ENCODE measurements around the gene EHD1. TPM values are rescaled to one million over a fixed set of nuclear protein-coding genes. Genes with fewer than 3 reads are reported as not detected.
A peak's percentile ranks its signal among the peaks of the same experiment; 100 is the strongest.

EHD1 gene
- total RNA-seq, 1 donor from 2014 or later, result 28.2 TPM

DNA sequence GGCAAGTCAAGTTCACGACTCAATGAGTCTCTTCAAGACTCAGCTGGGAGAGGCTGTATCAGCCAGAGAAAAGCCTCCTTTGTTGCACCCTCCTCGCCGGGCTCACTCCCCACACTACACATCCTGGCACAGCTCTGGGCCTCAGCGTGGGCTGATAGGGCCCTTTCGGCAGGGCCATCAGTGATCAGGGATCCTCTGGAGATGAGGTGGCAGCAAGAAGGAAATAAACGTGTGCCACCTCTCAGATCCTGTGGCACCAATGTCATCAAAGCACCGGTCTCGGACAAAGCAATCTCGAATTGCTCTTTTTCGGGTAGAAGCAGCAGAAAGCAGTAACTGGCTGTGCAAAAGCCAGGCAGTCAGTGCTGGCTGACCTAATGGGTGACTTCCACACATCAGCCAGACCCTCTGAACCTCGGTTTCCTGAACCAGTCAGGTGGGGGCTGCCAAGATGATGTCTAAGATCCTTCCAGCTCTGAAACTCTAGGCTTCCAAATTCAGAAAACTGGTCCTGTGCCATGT, 2.1 kb downstream of the EHD1 start:
- Histone ChIP-seq H3K27ac (ENCODE audit: low read depth, low read length) (peak overlapping the region; percentile 69), H3K4me1 (ENCODE audit: control insufficient read depth in 3 of 3, insufficient read depth in 3 of 3, low read length in 3 of 3) (peaks cover 67 to 79% (median 76%) of the 10 kb centered on the region in 3 donors), H3K9me3 (ENCODE audit: control insufficient read depth in 3 of 3, low read length in 3 of 3) (no peaks in the 10 kb centered on the region), H3K9ac (ENCODE audit: low read depth in 1 of 3, low read length in 3 of 3) (peak overlapping the region; percentile 87 to 98 (median 93)), H3K4me3 (ENCODE audit: low read length in 3 of 3) (peak overlapping the region; percentile 93 to 99 (median 97)), H3K27me3 (ENCODE audit: control insufficient read depth in 3 of 3, insufficient read depth in 3 of 3, low read length in 3 of 3) (no peaks in the 10 kb centered on the region), H3K36me3 (ENCODE audit: control insufficient read depth in 3 of 3, insufficient read depth in 3 of 3, low read length in 3 of 3) (peaks cover 17 to 22% (median 19%) of the 10 kb centered on the region in 3 donors)

- no peaks in the 10 kb centered on the region for H3K27me3 ChIP-seq (ENCODE audit: control insufficient read depth in 3 of 3, insufficient read depth in 3 of 3, low read length in 3 of 3)
- peaks cover 17 to 22% (median 19%) of the 10 kb centered on the region in 3 donors for H3K36me3 ChIP-seq (ENCODE audit: control insufficient read depth in 3 of 3, insufficient read depth in 3 of 3, low read length in 3 of 3)
- H3K4me1 ChIP-seq (ENCODE audit: control insufficient read depth in 3 of 3, insufficient read depth in 3 of 3, low read length in 3 of 3), result peaks cover 72 to 84% (median 76%) of the 10 kb centered on the region in 3 donors
- H3K9ac ChIP-seq (ENCODE audit: low read depth in 1 of 3, low read length in 3 of 3), result peak overlapping the region; percentile 87 to 98 (median 93)
- peak overlapping the region; percentile 93 to 99 (median 97) for H3K4me3 ChIP-seq (ENCODE audit: low read length in 3 of 3)
- peak overlapping the region; percentile 69 for H3K27ac ChIP-seq (ENCODE audit: low read depth, low read length)
- H3K9me3 ChIP-seq (ENCODE audit: control insufficient read depth in 3 of 3, low read length in 3 of 3), result no peaks in the 10 kb centered on the region
These were observed 2.8 kb downstream of the EHD1 start for GRCh38 chr11:64875369-64876228.

DNA sequence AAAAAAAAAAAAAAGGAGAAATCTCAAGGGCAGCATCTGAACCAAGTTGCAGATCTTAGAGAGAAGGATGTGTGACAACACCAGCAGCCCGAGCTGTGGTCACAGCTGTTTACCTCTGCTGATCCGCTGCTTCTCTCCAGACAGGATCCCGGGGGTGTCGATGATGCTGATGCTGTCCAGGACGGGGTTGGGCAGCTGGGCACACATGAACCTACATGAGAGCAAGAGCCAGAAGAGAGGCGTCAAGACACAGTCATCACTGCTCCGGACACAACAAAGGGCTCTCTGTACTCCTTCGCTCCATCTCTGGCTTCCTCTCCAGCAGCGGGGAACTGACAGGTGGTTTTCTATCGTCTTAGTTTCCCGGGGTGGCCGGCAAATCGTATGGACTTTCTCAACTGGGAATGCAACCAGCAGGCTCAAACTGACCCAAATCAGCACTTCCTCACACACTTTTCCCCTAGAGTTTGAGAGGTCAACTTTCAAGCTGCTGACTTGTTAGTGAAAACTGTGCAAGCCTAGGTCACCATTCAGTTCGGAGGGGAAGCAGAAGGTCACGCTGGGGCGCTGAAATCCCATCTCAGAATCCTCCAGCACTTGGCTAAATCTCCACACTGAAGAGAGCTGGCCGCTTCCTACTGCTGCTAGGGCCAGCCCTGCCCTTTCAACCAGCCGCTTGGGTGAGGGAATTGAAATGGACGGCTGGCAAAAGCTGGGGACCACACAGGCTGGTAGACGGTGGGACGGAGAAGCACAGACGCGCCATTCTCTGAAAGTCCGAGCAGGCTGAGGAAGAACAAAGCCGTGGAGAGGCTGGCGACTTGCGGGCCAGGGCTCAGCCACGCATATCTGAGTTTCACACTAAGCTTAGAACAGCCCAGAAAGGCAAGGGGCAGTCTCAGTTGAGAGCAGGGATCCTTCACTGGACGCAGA, 3.8 kb downstream of the EHD1 start:
- H3K4me1 ChIP-seq (ENCODE audit: control insufficient read depth in 3 of 3, insufficient read depth in 3 of 3, low read length in 3 of 3), result peaks cover 74 to 87% (median 81%) of the 10 kb centered on the region in 3 donors
- no peaks in the 10 kb centered on the region for H3K27me3 ChIP-seq (ENCODE audit: control insufficient read depth in 3 of 3, insufficient read depth in 3 of 3, low read length in 3 of 3)
- H3K9me3 ChIP-seq (ENCODE audit: control insufficient read depth in 3 of 3, low read length in 3 of 3), result no peaks in the 10 kb centered on the region
- peaks cover 17 to 22% (median 19%) of the 10 kb centered on the region in 3 donors for H3K36me3 ChIP-seq (ENCODE audit: control insufficient read depth in 3 of 3, insufficient read depth in 3 of 3, low read length in 3 of 3)
- peak overlapping the region in 2 of 3 donors; percentile 27 to 57 for H3K9ac ChIP-seq (ENCODE audit: low read depth in 1 of 3, low read length in 3 of 3)
- H3K4me3 ChIP-seq (ENCODE audit: low read length in 3 of 3), result peak overlapping the region; percentile 3 to 45 (median 4)
- H3K27ac ChIP-seq (ENCODE audit: low read depth, low read length), result peak overlapping the region; percentile 69

GRCh38 chr11:64872790-64873488, 5.5 kb downstream of the EHD1 start:
- Histone ChIP-seq H3K4me1 (ENCODE audit: control insufficient read depth in 3 of 3, insufficient read depth in 3 of 3, low read length in 3 of 3) (peaks cover 83 to 92% (median 87%) of the 10 kb centered on the region in 3 donors), H3K4me3 (ENCODE audit: low read length in 3 of 3) (no peak overlapping the region), H3K9me3 (ENCODE audit: control insufficient read depth in 3 of 3, low read length in 3 of 3) (no peaks in the 10 kb centered on the region), H3K27ac (ENCODE audit: low read depth, low read length) (no peak overlapping the region), H3K36me3 (ENCODE audit: control insufficient read depth in 3 of 3, insufficient read depth in 3 of 3, low read length in 3 of 3) (peaks cover 17 to 22% (median 19%) of the 10 kb centered on the region in 3 donors), H3K9ac (ENCODE audit: low read depth in 1 of 3, low read length in 3 of 3) (peak overlapping the region in 1 of 3 donors; percentile 45), H3K27me3 (ENCODE audit: control insufficient read depth in 3 of 3, insufficient read depth in 3 of 3, low read length in 3 of 3) (no peaks in the 10 kb centered on the region)

DNA sequence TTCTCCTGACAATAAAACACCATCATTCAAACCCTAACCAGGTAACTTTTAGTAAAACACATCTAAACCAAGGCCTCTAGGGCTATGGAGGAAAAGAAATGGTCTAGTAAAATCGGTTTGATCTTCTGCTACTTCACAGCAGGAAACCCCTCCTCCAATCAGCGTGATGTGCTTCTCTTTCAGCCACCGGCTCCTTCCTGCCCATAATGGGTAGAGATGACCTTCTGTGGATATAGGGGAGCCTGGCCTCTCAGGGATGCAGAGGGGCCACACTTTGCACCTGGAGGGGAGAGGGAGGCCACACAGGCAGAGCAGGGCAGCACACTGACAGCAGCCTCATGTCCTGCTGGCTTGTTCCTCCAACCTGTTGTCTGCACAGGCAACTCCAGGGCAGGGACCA, 6.9 kb downstream of the EHD1 start:
- Histone ChIP-seq H3K4me3 (ENCODE audit: low read length in 3 of 3) (peak overlapping the region in 1 of 3 donors; percentile 49), H3K27ac (ENCODE audit: low read depth, low read length) (peak overlapping the region; percentile 89), H3K9ac (ENCODE audit: low read depth in 1 of 3, low read length in 3 of 3) (peak overlapping the region; percentile 46 to 72 (median 63)), H3K9me3 (ENCODE audit: control insufficient read depth in 3 of 3, low read length in 3 of 3) (no peaks in the 10 kb centered on the region), H3K36me3 (ENCODE audit: control insufficient read depth in 3 of 3, insufficient read depth in 3 of 3, low read length in 3 of 3) (peaks cover 17 to 22% (median 21%) of the 10 kb centered on the region in 3 donors), H3K27me3 (ENCODE audit: control insufficient read depth in 3 of 3, insufficient read depth in 3 of 3, low read length in 3 of 3) (no peaks in the 10 kb centered on the region), H3K4me1 (ENCODE audit: control insufficient read depth in 3 of 3, insufficient read depth in 3 of 3, low read length in 3 of 3) (peaks cover 77 to 82% (median 80%) of the 10 kb centered on the region in 3 donors)

- H3K9ac ChIP-seq (ENCODE audit: low read depth in 1 of 3, low read length in 3 of 3), result peak overlapping the region; percentile 63 to 72 (median 65)
- H3K27ac ChIP-seq (ENCODE audit: low read depth, low read length), result peak overlapping the region; percentile 89
- no peaks in the 10 kb centered on the region for H3K9me3 ChIP-seq (ENCODE audit: control insufficient read depth in 3 of 3, low read length in 3 of 3)
- H3K4me3 ChIP-seq (ENCODE audit: low read length in 3 of 3), result peak overlapping the region; percentile 20 to 56 (median 46)
- H3K27me3 ChIP-seq (ENCODE audit: control insufficient read depth in 3 of 3, insufficient read depth in 3 of 3, low read length in 3 of 3), result no peaks in the 10 kb centered on the region
- H3K36me3 ChIP-seq (ENCODE audit: control insufficient read depth in 3 of 3, insufficient read depth in 3 of 3, low read length in 3 of 3), result peaks cover 17 to 22% (median 21%) of the 10 kb centered on the region in 3 donors
- H3K4me1 ChIP-seq (ENCODE audit: control insufficient read depth in 3 of 3, insufficient read depth in 3 of 3, low read length in 3 of 3), result peaks cover 76 to 81% (median 78%) of the 10 kb centered on the region in 3 donors
These were observed 7.4 kb downstream of the EHD1 start for GRCh38 chr11:64870893-64871466.

DNA sequence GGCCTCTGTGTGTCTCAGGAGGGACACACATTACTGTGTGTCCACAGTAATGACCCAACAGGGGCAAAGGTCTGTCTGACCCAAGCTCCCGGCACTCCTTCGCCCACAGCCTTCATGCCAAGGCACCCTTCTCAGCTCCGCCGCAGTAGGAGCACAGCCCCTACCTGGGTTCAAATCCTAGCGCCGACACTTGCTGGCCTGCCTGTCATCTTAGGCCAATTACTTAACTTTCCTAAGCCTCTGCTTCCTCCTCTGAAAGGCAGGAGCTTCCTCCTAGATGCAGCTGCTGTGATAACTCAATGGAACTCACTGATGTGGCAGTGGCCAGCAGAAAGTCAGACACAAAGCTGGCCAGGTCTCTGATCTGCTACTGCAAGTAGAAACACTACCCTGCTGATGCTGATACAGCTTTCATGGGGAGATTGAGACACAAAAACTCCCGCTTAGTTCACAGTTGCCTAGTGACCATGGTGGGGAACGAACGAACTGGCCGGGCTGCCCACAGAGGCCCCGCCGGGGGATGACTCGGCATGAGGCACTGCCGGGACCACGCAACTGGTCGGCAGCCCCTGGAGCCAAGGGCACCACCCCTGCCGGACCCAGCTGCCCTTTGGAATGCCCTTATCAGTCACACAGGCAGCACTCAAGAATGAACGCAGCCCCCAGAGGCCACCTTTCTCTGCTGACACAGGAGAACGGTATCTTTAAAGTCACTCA, 8.1 kb downstream of the EHD1 start:
- Histone ChIP-seq H3K27ac (ENCODE audit: low read depth, low read length) (peak overlapping the region; percentile 89), H3K4me1 (ENCODE audit: control insufficient read depth in 3 of 3, insufficient read depth in 3 of 3, low read length in 3 of 3) (peaks cover 74 to 78% (median 78%) of the 10 kb centered on the region in 3 donors), H3K4me3 (ENCODE audit: low read length in 3 of 3) (peak overlapping the region; percentile 36 to 56 (median 46)), H3K36me3 (ENCODE audit: control insufficient read depth in 3 of 3, insufficient read depth in 3 of 3, low read length in 3 of 3) (peaks cover 17 to 22% (median 21%) of the 10 kb centered on the region in 3 donors), H3K9ac (ENCODE audit: low read depth in 1 of 3, low read length in 3 of 3) (peak overlapping the region; percentile 54 to 72 (median 65)), H3K9me3 (ENCODE audit: control insufficient read depth in 3 of 3, low read length in 3 of 3) (no peaks in the 10 kb centered on the region), H3K27me3 (ENCODE audit: control insufficient read depth in 3 of 3, insufficient read depth in 3 of 3, low read length in 3 of 3) (no peaks in the 10 kb centered on the region)

DNA sequence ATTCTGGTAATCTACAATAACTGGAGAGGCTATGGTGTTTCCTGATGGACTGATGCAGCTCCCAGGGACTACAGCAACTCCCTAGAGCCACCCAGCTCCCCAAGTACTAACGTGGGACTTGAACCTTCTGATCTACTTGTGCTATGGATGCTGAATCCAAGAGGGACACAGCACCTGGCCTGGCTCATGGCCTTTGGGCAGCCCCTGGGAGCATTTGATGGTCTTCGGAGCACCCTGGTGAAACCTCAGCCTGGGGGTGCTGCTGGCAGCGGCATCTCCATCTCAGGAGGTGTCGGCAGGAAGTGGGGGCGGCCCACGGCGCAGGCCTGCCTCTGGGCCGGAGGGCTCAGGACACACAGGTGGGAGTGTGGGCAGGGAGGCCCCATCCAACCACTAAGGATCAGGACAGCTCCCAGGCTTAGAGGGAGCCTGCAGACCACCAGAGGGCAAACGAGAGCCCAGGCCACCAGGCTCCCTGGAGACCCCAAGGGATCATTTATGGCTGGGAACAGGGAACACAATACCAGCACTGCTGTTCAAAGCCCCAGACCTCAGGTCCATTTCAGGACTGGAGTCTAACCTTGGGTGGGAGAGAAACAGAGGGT, 8.7 kb downstream of the EHD1 start:
- Histone ChIP-seq H3K9ac (ENCODE audit: low read depth in 1 of 3, low read length in 3 of 3) (peak overlapping the region; percentile 63 to 72 (median 70)), H3K9me3 (ENCODE audit: control insufficient read depth in 3 of 3, low read length in 3 of 3) (no peaks in the 10 kb centered on the region), H3K27me3 (ENCODE audit: control insufficient read depth in 3 of 3, insufficient read depth in 3 of 3, low read length in 3 of 3) (no peaks in the 10 kb centered on the region), H3K27ac (ENCODE audit: low read depth, low read length) (peak overlapping the region; percentile 89), H3K4me1 (ENCODE audit: control insufficient read depth in 3 of 3, insufficient read depth in 3 of 3, low read length in 3 of 3) (peaks cover 76 to 78% (median 78%) of the 10 kb centered on the region in 3 donors), H3K36me3 (ENCODE audit: control insufficient read depth in 3 of 3, insufficient read depth in 3 of 3, low read length in 3 of 3) (peaks cover 17 to 21% (median 21%) of the 10 kb centered on the region in 3 donors), H3K4me3 (ENCODE audit: low read length in 3 of 3) (peak overlapping the region; percentile 36 to 58 (median 46))
